Testis (tissue), 2 donors: ENCODE measurements around the gene PSPC1.

Experiments
- CTCF ChIP-seq, 3 experiments: fragments of 450-650 bp in 2 of 3; fragments of 200-600 bp in 1 of 3; sonication (generic) in 1 of 3; IDR thresholded peaks; one replicate each; pipeline ENCODE4 v1.5.1; 2016 to 2019; ENCODE audit warnings: antibody characterized with exemption in 3 of 3, mild to moderate bottlenecking in 2 of 3, moderate library complexity in 1 of 3
- POLR2A ChIP-seq: fragments of 450-650 bp; IDR thresholded peaks from one replicate; pipeline ENCODE4 v1.6.1; 2017; ENCODE audit warnings: antibody characterized with exemption, mild to moderate bottlenecking, moderate library complexity

- no peak for TF ChIP-seq POLR2A
- TF ChIP-seq CTCF (IDR thresholded peaks at IDR 0.05): no peak
Measured at GRCh38 chr13:19810151-19810550, 27.4 kb upstream of the PSPC1 start.
